Type B pancreatic cell (in vitro differentiated cells): Measurements from ENCODE around the gene TAF10. TPM values are rescaled to one million over a fixed set of nuclear protein-coding genes. Genes with fewer than 3 reads are reported as not detected.

ENCODE experiments used
- DNase-seq: peaks from one replicate; pipeline ENCODE4 v3.0.0; 2021; ENCODE audit warnings: mixed read lengths; ENCODE audit not compliant: unreplicated experiment; ENCODE audit errors: extremely low spot score
- H3K27ac Mint-ChIP-seq: 2 replicates; pipeline ENCODE4 v1.8.0; 2021; ENCODE audit warnings: mild to moderate bottlenecking, mixed read lengths
- H3K27me3 Mint-ChIP-seq: 2 replicates; pipeline ENCODE4 v1.8.0; 2021; ENCODE audit warnings: mixed read lengths
- H3K36me3 Mint-ChIP-seq: 2 replicates; pipeline ENCODE4 v1.8.0; 2021; ENCODE audit warnings: mixed read lengths
- H3K4me1 Mint-ChIP-seq: one replicate; pipeline ENCODE4 v1.8.0; 2021; ENCODE audit warnings: mixed read lengths; ENCODE audit not compliant: unreplicated experiment
- H3K4me3 Mint-ChIP-seq: 2 replicates; pipeline ENCODE4 v1.8.0; 2021; ENCODE audit warnings: mild to moderate bottlenecking, mixed read lengths
- H3K9me3 Mint-ChIP-seq: 2 replicates; pipeline ENCODE4 v1.8.0; 2021; ENCODE audit warnings: mixed read lengths
- total RNA-seq: library from RNA; stranded (reverse); gene quantifications from 2 replicates; pipeline ENCODE4 v1.2.1, GENCODE V29; 2021; ENCODE audit warnings: low replicate concordance
- TF ChIP-seq, protein P1 (sequence below): fragments of 200-600 bp; sonication (generic); conservative IDR thresholded peaks from 2 replicates; pipeline ENCODE4 v1.5.0; 2021; ENCODE audit warnings: antibody characterized with exemption, mild to moderate bottlenecking

The TAF10 gene
- total RNA-seq, 1 donor from 2014 or later: 121 TPM

DNA sequence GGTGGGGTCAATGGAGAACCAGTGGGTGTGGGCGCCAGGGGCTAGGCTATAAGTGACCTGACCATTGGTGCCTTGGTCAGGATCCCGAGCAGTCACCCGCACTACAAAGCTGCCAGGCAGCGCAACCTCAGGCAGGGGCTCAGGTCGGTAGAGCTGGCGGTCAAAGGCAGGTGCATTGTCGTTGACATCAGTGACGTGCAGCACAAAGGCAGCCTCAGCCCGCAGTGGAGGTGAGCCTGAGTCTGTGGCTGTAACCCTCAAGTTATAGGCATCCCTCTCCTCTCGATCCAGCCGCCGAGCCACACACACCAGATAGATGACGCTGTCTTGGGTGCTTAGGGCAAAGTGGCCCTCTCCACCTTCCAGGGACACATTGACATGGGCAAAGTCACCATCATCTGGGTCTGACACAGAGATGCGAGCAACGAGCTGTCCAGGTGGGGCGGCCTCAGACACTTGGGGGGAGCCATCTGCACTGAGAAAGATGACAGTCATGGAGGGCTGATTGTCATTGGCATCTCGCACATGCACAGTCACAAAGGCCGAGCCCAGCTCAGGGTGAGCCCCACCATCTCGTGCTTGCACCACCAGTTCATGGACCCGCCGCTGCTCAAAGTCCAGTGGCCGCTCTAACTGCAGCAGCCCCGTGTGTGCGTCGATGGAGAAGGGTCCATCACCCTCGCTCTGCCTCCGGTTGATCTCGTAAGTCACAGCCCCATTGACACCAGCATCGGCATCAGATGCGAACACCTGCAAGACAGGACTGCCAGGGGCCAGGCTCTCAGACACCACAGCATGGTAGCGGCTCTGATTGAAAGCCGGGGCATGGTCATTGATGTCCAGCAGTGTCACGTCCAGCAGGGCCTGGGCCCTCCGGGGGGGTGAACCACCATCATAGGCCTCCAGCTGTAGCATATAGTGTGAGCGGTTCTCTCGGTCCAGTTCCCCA lies 28.3 kb upstream of the TAF10 start:
- peaks cover 2% of the 10 kb centered on the region for H3K4me1 Mint-ChIP-seq
- no peak overlapping the region for H3K4me3 Mint-ChIP-seq
- H3K27ac Mint-ChIP-seq: no peak overlapping the region
- TF ChIP-seq, protein P1, sequence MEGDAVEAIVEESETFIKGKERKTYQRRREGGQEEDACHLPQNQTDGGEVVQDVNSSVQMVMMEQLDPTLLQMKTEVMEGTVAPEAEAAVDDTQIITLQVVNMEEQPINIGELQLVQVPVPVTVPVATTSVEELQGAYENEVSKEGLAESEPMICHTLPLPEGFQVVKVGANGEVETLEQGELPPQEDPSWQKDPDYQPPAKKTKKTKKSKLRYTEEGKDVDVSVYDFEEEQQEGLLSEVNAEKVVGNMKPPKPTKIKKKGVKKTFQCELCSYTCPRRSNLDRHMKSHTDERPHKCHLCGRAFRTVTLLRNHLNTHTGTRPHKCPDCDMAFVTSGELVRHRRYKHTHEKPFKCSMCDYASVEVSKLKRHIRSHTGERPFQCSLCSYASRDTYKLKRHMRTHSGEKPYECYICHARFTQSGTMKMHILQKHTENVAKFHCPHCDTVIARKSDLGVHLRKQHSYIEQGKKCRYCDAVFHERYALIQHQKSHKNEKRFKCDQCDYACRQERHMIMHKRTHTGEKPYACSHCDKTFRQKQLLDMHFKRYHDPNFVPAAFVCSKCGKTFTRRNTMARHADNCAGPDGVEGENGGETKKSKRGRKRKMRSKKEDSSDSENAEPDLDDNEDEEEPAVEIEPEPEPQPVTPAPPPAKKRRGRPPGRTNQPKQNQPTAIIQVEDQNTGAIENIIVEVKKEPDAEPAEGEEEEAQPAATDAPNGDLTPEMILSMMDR: no peak
- H3K27me3 Mint-ChIP-seq: no peaks in the 10 kb centered on the region
- no peaks in the 10 kb centered on the region for H3K9me3 Mint-ChIP-seq
- no peak for DNase-seq
- no peaks in the 10 kb centered on the region for H3K36me3 Mint-ChIP-seq

DNA sequence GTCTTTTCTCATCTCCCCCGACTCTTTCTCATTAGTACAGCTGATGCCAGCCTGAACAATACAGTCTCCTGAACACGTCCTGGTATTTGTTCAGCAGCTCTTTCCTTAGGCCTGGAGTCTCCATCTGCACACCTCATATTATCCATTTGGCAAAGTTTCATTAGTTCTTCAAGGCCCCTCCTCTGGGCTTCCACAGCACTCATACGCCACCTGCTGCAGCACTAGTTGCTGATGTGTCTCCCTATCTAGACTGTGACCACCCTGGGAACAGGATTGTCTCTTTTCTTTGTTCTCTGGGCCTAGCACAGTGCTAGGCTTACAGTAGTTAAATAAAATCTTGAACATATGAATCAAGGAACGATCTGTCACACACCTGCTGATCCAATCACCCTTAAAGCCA lies 26.4 kb upstream of the TAF10 start:
- TF ChIP-seq, protein P1: no peak
- DNase-seq: no peak
- H3K27me3 Mint-ChIP-seq: no peaks in the 10 kb centered on the region
- H3K9me3 Mint-ChIP-seq: no peaks in the 10 kb centered on the region
- no peak overlapping the region for H3K4me3 Mint-ChIP-seq
- H3K4me1 Mint-ChIP-seq: peaks cover 8% of the 10 kb centered on the region
- H3K27ac Mint-ChIP-seq: no peak overlapping the region
- H3K36me3 Mint-ChIP-seq: peaks cover under 1% of the 10 kb centered on the region

DNA sequence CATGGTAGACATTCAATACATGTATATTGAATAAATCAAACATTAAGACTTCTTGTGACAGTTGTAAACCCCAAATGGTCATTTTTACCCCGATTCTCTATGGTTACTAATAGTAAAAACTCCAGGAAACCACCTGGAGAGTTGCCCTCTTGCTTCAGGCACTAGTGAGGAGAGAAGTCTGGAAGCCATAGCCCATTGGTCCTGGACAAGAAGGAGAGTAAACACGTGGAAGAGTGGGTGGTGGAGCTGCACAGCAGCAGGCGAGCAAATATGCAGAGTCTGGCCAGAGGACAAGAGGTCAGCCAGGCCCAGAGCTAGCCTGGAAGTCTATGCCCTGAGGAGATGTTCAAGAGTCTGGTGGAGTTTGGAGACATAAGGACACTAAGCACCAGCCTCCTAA lies 25.9 kb upstream of the TAF10 start:
- Mint-ChIP-seq H3K4me3 (no peak overlapping the region), H3K27ac (no peak overlapping the region), H3K36me3 (peaks cover 3% of the 10 kb centered on the region), H3K4me1 (peaks cover 8% of the 10 kb centered on the region), H3K27me3 (no peaks in the 10 kb centered on the region), H3K9me3 (no peaks in the 10 kb centered on the region)
- DNase-seq: no peak
- TF ChIP-seq, protein P1: no peak

DNA sequence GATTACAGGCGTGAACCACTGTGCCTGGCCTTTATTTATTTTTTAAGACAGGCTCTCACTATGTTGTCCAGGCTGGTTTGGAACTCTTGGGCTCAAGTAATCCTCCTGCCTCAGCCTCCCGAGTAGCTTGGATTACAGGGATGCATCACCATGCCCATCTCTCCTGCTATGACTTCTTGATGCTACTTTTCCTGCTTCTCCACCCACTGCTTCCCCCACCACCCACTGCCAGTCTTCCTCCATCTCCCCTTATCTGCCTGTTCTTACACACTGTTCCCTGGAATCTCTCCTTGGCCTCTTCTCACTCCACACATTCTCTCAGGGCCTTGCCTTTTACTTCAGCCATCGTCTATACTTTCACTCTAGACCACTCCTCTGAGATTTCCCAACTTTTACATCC lies 24.5 kb upstream of the TAF10 start:
- TF ChIP-seq, protein P1: no peak
- Mint-ChIP-seq H3K4me3 (no peak overlapping the region), H3K9me3 (no peaks in the 10 kb centered on the region), H3K27me3 (peaks cover 4% of the 10 kb centered on the region), H3K4me1 (peaks cover 8% of the 10 kb centered on the region), H3K27ac (no peak overlapping the region), H3K36me3 (peaks cover 5% of the 10 kb centered on the region)
- DNase-seq: no peak

DNA sequence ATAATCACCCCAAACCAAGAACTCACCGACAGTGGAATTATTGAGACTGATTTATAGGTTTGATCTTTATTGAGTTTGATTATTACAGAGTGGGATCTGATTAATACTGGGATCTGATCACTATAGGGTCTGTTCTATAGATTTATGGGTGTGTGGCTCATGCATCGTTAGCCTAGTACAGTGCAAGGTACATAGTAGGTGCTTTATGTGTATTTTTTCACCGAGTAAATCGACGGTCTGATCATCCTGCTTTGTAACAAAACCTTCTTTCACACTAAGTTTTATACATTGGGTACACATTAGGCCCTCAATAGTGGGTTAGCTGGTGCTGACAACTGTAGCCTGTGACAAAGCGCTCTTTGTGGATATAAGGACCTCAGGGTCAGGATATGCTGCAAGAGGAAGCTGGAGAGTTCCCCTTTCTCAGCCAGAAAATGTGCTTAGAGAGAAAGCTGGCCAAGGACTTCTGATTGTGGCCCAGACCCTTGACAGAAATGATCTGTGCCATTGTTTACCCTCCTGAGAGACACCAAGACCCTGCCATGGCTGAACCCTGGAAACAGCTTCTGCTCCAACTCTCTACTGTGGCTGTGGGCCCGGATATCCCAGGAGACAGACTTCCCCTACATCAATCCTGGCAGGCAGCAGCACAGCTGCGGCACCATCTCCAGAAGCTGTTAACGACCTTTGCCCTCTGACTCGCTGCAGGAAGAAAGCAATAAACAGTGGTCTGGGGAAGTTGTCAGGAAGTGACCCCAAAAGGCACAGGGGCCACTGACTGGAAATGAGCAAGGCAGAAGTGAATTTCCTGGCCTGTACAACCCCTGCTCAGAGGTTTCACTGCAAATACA lies 23.3 kb upstream of the TAF10 start:
- TF ChIP-seq, protein P1: no peak
- no peaks in the 10 kb centered on the region for H3K9me3 Mint-ChIP-seq
- no peak for DNase-seq
- peaks cover 9% of the 10 kb centered on the region for H3K36me3 Mint-ChIP-seq
- peaks cover 8% of the 10 kb centered on the region for H3K4me1 Mint-ChIP-seq
- H3K27me3 Mint-ChIP-seq: peaks cover 13% of the 10 kb centered on the region
- no peak overlapping the region for H3K27ac Mint-ChIP-seq
- no peak overlapping the region for H3K4me3 Mint-ChIP-seq
